Fibroblast of peridontal ligament (primary cell): ENCODE data around the gene LIMA1.
A peak's percentile ranks its signal among the peaks of the same experiment; 100 is the strongest.

ENCODE experiments used
- DNase-seq: peaks from one replicate; pipeline ENCODE4 v3.0.0-alpha.2; 2010; ENCODE audit errors: extremely low read depth

Gene LIMA1

DNA sequence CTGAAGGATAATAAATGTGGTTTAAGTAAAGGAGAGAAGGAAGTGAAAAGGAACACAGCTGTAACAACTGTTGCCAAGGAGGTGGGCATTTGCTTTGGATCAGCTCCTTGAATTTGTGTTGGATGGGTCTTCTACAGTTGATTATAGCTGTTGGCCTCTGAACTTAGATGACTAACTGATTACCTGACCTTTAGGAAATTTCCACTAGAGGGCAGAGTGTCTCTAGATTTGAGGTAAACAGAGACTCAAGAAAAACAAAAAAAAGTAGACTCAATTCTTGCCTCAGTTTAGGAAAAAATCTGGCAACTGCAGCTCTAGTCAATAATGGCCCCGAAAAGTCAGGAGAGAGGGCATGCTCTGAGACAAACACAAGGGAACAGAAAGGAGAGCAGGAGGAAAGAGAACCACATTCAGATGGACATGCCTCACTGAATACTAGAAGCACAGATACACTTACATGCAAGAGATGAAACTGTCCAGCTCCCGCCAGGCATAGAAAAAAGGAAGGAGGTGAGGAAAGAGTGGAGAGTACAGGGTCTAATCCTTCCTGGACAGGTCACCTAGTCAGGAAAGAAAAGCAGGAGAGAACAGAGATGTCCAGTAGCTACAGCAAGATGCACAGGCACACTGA is 150.7 kb downstream of the LIMA1 start:
- DNase-seq: peak; percentile 86

DNA sequence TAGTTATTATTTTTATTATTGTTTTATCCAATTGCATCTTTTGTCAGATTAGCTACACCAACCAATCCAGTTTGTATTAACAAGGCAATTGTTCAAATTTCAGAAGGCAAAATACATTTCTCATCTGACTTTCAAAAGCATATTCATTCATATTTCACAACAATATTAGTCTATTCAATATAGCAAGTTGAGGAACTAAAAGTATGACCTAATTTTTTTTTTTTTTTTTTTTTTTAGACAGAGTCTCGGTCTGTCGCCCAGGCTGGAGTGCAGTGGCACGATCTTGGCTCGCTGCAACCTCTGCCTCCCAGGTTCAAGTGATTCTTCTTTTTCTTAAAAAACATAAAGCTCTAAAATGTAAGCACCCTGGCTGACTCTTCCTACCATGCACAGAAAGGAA is 154.0 kb downstream of the LIMA1 start:
- DNase-seq: no peak

DNA sequence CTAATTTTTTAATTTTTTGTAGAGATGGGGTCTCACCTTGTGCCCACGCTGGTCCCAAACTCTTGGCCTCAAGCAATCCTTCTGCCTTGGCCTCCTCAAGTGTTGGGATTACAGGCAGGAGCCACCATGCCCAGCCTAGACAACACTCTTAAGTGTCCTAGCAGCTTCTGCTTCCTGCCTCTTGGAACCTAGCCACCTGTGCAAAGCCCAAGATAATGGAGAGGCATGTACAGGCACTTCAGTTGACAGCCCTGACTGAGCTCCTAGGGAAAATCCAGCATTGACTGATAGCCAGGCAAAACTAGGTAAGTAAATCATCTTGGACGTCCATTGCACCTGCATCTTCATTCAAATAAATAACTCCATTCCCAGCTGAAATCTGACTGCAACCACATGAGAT is 155.8 kb downstream of the LIMA1 start:
- DNase-seq: no peak
